IPS-18c (cell line): Measurements from ENCODE around the gene PIM2.

Source experiments
- H3K4me3 ChIP-seq: 2 replicates; pipeline ENCODE4 v1.7.0; 2013; ENCODE audit warnings: low read depth, mild to moderate bottlenecking, low read length, moderate library complexity; ENCODE audit not compliant: insufficient read depth
- H3K9me3 ChIP-seq: one replicate; pipeline ENCODE4 v1.6.1; 2013; ENCODE audit warnings: mild to moderate bottlenecking, low read length, moderate library complexity; ENCODE audit not compliant: control insufficient read depth, insufficient read depth

PIM2 gene

GRCh38 chrX:48914593-48915493 lies 4.0 kb downstream of the PIM2 start:
- Histone ChIP-seq H3K9me3 (peaks cover 10% of the 10 kb centered on the region), H3K4me3 (no peak overlapping the region)

DNA sequence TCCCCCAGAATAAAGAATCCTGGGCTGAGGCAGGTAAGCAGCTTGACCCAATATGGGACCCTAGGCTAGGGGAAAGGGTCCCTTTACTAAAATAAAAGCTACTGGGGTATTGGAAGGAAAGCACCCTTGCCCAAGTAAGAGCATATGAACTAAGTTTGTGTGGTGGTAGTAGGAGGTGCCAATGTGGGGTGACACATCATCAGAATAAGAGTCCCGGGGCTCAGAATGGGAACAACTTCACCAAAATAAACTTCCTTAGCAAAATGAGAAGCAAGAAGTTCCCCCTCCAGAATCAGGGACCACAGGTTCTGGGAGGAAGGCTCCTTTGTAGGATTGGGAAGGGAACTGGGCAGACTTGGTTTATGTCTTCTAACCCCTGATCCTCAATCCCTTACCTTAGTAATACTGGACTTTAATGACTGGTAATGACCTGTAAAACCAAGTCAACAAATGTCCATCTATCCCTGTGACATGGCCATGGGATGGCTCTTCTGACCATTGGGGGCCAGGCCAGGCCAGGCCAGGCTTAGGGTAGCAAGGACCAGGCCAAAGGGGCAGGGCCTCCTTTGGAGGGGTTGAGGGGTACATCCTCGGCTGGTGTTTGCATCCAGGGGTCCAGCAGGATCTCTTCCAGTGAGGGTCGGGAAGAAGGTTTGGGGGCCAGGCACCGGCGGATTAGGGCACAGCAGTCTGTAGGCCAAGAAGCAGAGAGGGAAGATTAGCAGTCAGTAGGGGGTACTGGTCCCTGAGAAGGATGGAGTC lies 5.0 kb downstream of the PIM2 start:
- Histone ChIP-seq H3K4me3 (peak overlapping the region; percentile 3; the same call in 1 of the 2 replicates), H3K9me3 (peaks cover 10% of the 10 kb centered on the region)

DNA sequence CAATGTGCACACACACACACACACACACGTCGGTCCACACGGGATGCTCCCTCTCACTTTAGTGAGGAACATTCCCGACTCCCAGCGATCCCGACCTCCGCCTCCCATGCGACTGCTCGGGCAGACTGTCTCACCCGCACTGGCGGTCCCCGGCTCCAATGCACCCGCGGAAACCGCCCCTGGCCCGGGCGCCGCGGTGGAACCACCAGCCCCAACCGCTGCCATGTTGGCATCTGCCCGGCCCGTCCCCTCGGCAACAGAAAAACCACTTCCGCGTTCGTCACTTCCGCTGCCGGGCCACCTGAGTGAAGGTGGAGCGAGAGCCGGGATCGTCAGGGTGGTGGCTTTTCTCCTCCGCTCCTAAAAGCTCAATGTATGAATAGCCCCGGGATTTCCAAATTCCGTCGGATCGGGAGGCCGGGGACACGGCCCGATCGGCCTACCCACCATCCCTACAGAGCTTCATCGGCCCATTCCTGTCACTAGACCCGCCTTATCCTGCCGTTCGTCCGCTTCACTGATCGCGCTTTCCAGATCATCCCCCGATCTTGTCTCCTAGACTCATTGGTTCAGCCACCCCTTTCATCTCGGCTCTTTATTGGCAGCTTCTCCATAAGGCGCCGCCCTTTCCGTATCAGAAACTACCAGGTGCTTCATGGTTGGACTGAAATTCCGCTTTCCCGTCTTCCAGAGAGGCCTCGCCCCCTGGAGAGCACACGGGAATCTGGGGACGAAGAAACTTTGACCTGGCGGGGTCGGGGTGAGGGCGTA lies 7.2 kb downstream of the PIM2 start, which contains the start of gene SLC35A2:
TSS of gene SLC35A2 (minus strand) at position 235 of the 771 bp plus-strand sequence. CDS start at position 225, 10 bp downstream.
- Histone ChIP-seq H3K9me3 (peaks cover 7% of the 10 kb centered on the region), H3K4me3 (peak within 1 kb of the TSS; percentile 64)

- Histone ChIP-seq H3K9me3 (peaks cover 5% of the 10 kb centered on the region), H3K4me3 (peak overlapping the region; percentile 64)
Measured at GRCh38 chrX:48910926-48911411, 7.9 kb downstream of the PIM2 start.

- Histone ChIP-seq H3K9me3 (peaks cover 5% of the 10 kb centered on the region), H3K4me3 (no peak overlapping the region)
Measured at GRCh38 chrX:48909703-48910294, 9.0 kb downstream of the PIM2 start.

GRCh38 chrX:48908600-48908999 lies 10.2 kb downstream of the PIM2 start:
- Histone ChIP-seq H3K4me3 (no peak overlapping the region), H3K9me3 (peaks cover 5% of the 10 kb centered on the region)

DNA sequence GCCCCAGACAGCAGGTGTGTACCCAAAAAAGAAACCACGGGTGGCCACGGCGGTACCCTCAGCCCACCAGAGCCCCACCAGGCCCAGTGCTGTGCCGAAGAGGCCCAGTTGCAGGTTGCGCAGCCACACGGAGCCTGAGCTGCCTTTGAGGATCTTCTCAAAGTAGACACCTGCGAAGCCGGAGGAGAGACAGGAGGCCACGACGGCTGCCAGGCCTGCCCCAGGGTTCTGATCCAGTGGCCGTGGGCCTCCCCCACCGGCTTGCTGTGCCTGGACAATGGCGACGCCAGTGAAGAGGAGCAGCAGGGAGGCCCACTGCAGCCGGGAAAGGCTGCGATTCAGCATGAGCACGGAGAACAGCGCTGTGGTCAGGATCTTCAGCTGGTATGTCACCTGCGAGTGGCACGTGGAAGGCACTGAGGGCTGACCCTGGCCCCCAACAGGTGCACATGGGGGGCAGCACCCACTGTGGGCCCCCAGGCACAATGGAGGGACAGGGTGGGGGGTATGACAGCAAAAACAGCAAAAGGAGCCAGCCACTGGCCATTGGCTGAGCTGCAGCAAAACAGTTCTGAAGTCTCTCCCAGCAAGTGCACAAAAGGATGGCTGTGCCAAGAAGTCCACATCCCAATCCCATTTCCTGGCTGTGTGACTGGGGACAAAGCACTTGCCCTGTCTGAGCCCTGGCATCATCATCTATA lies 13.6 kb downstream of the PIM2 start:
- H3K9me3 ChIP-seq: peaks cover 10% of the 10 kb centered on the region

GRCh38 chrX:48904626-48905025 lies 14.2 kb downstream of the PIM2 start:
- Histone ChIP-seq H3K9me3 (peaks cover 10% of the 10 kb centered on the region), H3K4me3 (no peak overlapping the region)

More for the DNA sequence above, 13.6 kb downstream of the PIM2 start:
- no peak overlapping the region for H3K4me3 ChIP-seq

- Histone ChIP-seq H3K9me3 (peaks cover 14% of the 10 kb centered on the region), H3K4me3 (no peak overlapping the region)
Measured at GRCh38 chrX:48904180-48904579, 14.6 kb downstream of the PIM2 start.

- H3K4me3 ChIP-seq: no peak overlapping the region
- H3K9me3 ChIP-seq: peaks cover 14% of the 10 kb centered on the region
Measured at GRCh38 chrX:48903290-48903689, 15.5 kb downstream of the PIM2 start.

DNA sequence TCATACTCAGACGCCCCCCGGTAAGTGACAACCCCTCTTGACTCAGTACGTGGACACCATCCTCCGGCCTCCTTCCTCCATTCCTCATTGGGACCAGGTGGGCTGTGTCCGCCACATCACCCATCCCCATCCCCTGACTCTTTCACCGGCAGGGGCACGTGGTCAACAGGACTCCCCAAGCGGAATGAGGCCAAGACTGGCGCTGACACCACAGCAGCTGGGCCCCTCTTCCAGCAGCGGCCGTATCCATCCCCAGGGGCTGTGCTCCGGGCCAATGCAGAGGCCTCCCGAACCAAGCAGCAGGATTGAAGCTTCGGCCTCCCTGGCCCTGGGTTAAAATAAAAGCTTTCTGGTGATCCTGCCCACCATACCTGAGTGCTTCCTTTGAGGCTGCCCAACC lies 16.0 kb downstream of the PIM2 start:
- no peak overlapping the region for H3K4me3 ChIP-seq
- peaks cover 17% of the 10 kb centered on the region for H3K9me3 ChIP-seq

DNA sequence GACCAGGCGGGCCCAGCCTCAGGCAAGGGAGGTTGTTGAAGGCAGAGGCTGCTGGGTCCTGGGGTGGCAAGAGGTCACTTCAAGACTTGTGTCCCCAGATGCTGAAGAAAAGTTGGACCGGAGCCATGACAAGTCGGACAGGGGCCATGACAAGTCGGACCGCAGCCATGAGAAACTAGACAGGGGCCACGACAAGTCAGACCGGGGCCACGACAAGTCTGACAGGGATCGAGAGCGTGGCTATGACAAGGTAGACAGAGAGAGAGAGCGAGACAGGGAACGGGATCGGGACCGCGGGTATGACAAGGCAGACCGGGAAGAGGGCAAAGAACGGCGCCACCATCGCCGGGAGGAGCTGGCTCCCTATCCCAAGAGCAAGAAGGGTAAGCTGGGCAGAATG lies 16.7 kb downstream of the PIM2 start:
- H3K9me3 ChIP-seq: peaks cover 17% of the 10 kb centered on the region

GRCh38 chrX:48901069-48901468 lies 17.8 kb downstream of the PIM2 start:
- Histone ChIP-seq H3K9me3 (peaks cover 20% of the 10 kb centered on the region), H3K4me3 (no peak overlapping the region; the same call in 1 of the 2 replicates)

More for the DNA sequence above, 16.7 kb downstream of the PIM2 start:
- H3K4me3 ChIP-seq: no peak overlapping the region

- H3K9me3 ChIP-seq: peaks cover 20% of the 10 kb centered on the region
- H3K4me3 ChIP-seq: no peak overlapping the region
Measured at GRCh38 chrX:48899078-48899410, 19.8 kb downstream of the PIM2 start.

GRCh38 chrX:48897625-48898306 lies 21.1 kb downstream of the PIM2 start, which contains the start of the genes PQBP1 and TIMM17B:
PQBP1 (plus strand) TSS chrX:48897930; CDS start chrX:48898510, 580 bp downstream.
TIMM17B (minus strand) TSS chrX:48897768; CDS start chrX:48897749, 19 bp downstream.
- peak within 1 kb of the TSS; percentile 61 for H3K4me3 ChIP-seq
- H3K9me3 ChIP-seq: peaks cover 18% of the 10 kb centered on the region
